Endothelial cell of umbilical vein (primary cell): ENCODE data around the gene ANAPC2. TPM values are rescaled to one million over a fixed set of nuclear protein-coding genes. Genes with fewer than 3 reads are reported as not detected.
A peak's percentile ranks its signal among the peaks of the same experiment; 100 is the strongest.

Experiments used
- BruUV-seq: library from RNA; stranded (reverse); fragments of 400-500 nt; replicated peaks from 2 replicates; lab custom pipeline; 2021; lab: Mats Ljungman, UMichigan
- CTCF ChIA-PET: fragments of 300-600, 350-600 bp; sonication (Branson Sonifier 250); formaldehyde crosslinking; loops from one replicate; lab custom pipeline; 2021; ENCODE audit warnings: antibody characterized with exemption, inconsistent platforms; lab: Charles Lee
- POLR2A ChIA-PET: fragments of 300-600, 350-600 bp; sonication (Branson Sonifier 250); formaldehyde crosslinking; loops from one replicate; lab custom pipeline; 2021; ENCODE audit warnings: antibody characterized with exemption, inconsistent platforms; lab: Charles Lee
- DNase-seq: peaks from one replicate; pipeline ENCODE4 v3.0.0-alpha.2; 2011; ENCODE audit warnings: low read depth, low spot score
- FAIRE-seq: peaks from 2 replicates; lab custom pipeline; 2011; peaks lifted over from hg19 to GRCh38; lab: Jason Lieb, UNC
- H2AFZ ChIP-seq: 2 replicates; pipeline ENCODE4 v1.6.0; 2012; ENCODE audit warnings: low read depth, low read length, control low read depth, inconsistent platforms
- H3K27ac ChIP-seq: 2 replicates; pipeline ENCODE4 v1.5.1; 2011; ENCODE audit warnings: low read depth, mild to moderate bottlenecking, control low read depth, low read length, moderate library complexity; ENCODE audit not compliant: insufficient read depth
- H3K27me3 ChIP-seq, 2 experiments: 2 replicates each; pipeline versions ENCODE4 v1.6.0 to v1.6.1; 2011; ENCODE audit warnings: low read length in 2 of 2, mixed read lengths in 1 of 2; ENCODE audit not compliant: control insufficient read depth in 2 of 2, insufficient read depth in 2 of 2
- H3K36me3 ChIP-seq, 2 experiments: 2 replicates in 1 of 2; 3 replicates in 1 of 2; pipeline ENCODE4 v1.5.1; 2011; ENCODE audit warnings: low read length in 2 of 2, mild to moderate bottlenecking in 1 of 2, moderate library complexity in 1 of 2; ENCODE audit not compliant: control insufficient read depth in 2 of 2, insufficient read depth in 2 of 2; ENCODE audit errors: extremely low read depth in 1 of 2
- H3K4me1 ChIP-seq: 3 replicates; pipeline ENCODE4 v1.5.1; 2011; ENCODE audit warnings: mild to moderate bottlenecking, low read length; ENCODE audit not compliant: control insufficient read depth, insufficient read depth; ENCODE audit errors: extremely low read depth
- H3K4me2 ChIP-seq: 2 replicates; pipeline ENCODE4 v1.6.1; 2011; ENCODE audit warnings: low read length, control low read depth, mixed read lengths; ENCODE audit not compliant: insufficient read depth
- H3K4me3 ChIP-seq, 3 experiments: fragments of 200-600 bp in 1 of 3; sonication (generic), shearing (Covaris generic) in 1 of 3; replicated peaks in 1 of 3; 2 replicates each; pipeline ENCODE4 v1.5.1; 2011 to 2016; ENCODE audit warnings: control low read depth in 3 of 3, low read length in 3 of 3, mild to moderate bottlenecking in 2 of 3, inconsistent platforms in 1 of 3, low read depth in 1 of 3, moderate library complexity in 1 of 3; ENCODE audit not compliant: insufficient read depth in 1 of 3
- H3K79me2 ChIP-seq: 2 replicates; pipeline ENCODE4 v1.6.0; 2012; ENCODE audit warnings: low read length, inconsistent platforms; ENCODE audit not compliant: control insufficient read depth, insufficient read depth
- H3K9ac ChIP-seq: replicated peaks from 2 replicates; pipeline ENCODE3; 2011; ENCODE audit warnings: low read length, control low read depth; ENCODE audit not compliant: insufficient read depth; ENCODE audit errors: extremely low read depth
- H3K9me1 ChIP-seq: replicated peaks from 3 replicates; pipeline ENCODE4 v1.6.0; 2011; ENCODE audit warnings: mild to moderate bottlenecking, low read length; ENCODE audit not compliant: control insufficient read depth, insufficient read depth; ENCODE audit errors: extremely low read depth
- H3K9me3 ChIP-seq: replicated peaks from 2 replicates; pipeline ENCODE4 v1.5.1; 2012; ENCODE audit warnings: low read length, inconsistent platforms; ENCODE audit not compliant: control insufficient read depth, insufficient read depth
- H4K20me1 ChIP-seq: replicated peaks from 2 replicates; pipeline ENCODE3; 2011; ENCODE audit warnings: mild to moderate bottlenecking, low read length; ENCODE audit not compliant: control insufficient read depth, insufficient read depth; ENCODE audit errors: extremely low read depth
- CTCF ChIP-seq, 2 donors: IDR thresholded peaks; 1 replicate in 1 of 2; 2 replicates in 1 of 2; pipeline ENCODE4 v1.5.1; 2011; ENCODE audit warnings: low read length in 2 of 2, mild to moderate bottlenecking in 2 of 2, moderate library complexity in 2 of 2, control low read depth in 1 of 2, inconsistent platforms in 1 of 2, low read depth in 1 of 2; ENCODE audit not compliant: insufficient read depth in 1 of 2; ENCODE audit errors: extremely low read depth in 1 of 2
- EZH2 ChIP-seq: IDR thresholded peaks from 2 replicates; pipeline ENCODE4 v1.6.1; 2012; ENCODE audit warnings: borderline replicate concordance, low read depth, mild to moderate bottlenecking, moderate library complexity, low read length, inconsistent platforms; ENCODE audit not compliant: severe bottlenecking
- FOS ChIP-seq: IDR thresholded peaks from 2 replicates; pipeline ENCODE4 v1.6.1; 2011; ENCODE audit warnings: mild to moderate bottlenecking, low read length, moderate library complexity, borderline replicate concordance; ENCODE audit not compliant: insufficient read depth
- GATA2 ChIP-seq: IDR thresholded peaks from 2 replicates; pipeline ENCODE4 v1.7.0; 2011; ENCODE audit warnings: low read depth, mild to moderate bottlenecking, moderate library complexity, mixed read lengths, low read length; ENCODE audit not compliant: insufficient read length, insufficient read depth
- MYC ChIP-seq: IDR thresholded peaks from one replicate; pipeline ENCODE4 v1.6.1; 2011; ENCODE audit warnings: mild to moderate bottlenecking, low read depth, low read length
- POLR2A ChIP-seq: IDR thresholded peaks from 2 replicates; pipeline ENCODE4 v1.6.1; 2012; ENCODE audit warnings: low read depth, mild to moderate bottlenecking, control low read depth, low read length
- POLR2AphosphoS5 ChIP-seq: IDR thresholded peaks from 2 replicates; pipeline ENCODE4 v1.6.1; 2012; ENCODE audit warnings: low read depth, mild to moderate bottlenecking, control low read depth, low read length, moderate library complexity; ENCODE audit not compliant: insufficient read depth
- dilution Hi-C: fragments of 300-500 bp; cut with MboI; formaldehyde crosslinking; loops from one replicate; pipeline ENCODE4 v1.15.0; 2019; ENCODE audit warnings: low sequenced_read_pairs; ENCODE audit not compliant: extremely low pct_ligation_motif_present
- intact Hi-C: fragments of 100-400 bp; cut with micrococcal nuclease; formaldehyde crosslinking; loops from one replicate; pipeline ENCODE4 v1.10.0; 2022
- polyA plus RNA-seq, 4 experiments: library from polyadenylated mRNA; depleted of rRNA in 3 of 4; stranded (reverse) in 3 of 4; unstranded in 1 of 4; fragments of >200 nt; gene quantifications; 2 replicates each; pipeline versions ENCODE4 v1.2.1 to v1.2.3, GENCODE V29; 2011 to 2012; ENCODE audit warnings: missing spikeins in 1 of 4
- total RNA-seq: library from RNA; stranded (reverse); gene quantifications from 2 replicates; pipeline ENCODE4 v1.2.3, GENCODE V29; 2021

The ANAPC2 gene
- total and polyA plus RNA-seq, 2 donors (not counting 3 experiments of a cell fraction or from before 2014, with no cell fraction given): 44.8 to 69.2 TPM

- Histone ChIP-seq H3K4me2 (no peak within 1 kb of the TSS), H3K4me3 (no peak within 1 kb of the TSS), H3K9me3 (no peaks in the 10 kb centered on the region), H3K36me3 (no peaks in the 10 kb centered on the region), H2AFZ (no peak within 1 kb of the TSS), H3K27ac (no peak within 1 kb of the TSS), H3K9ac (no peak within 1 kb of the TSS), H3K27me3 (peaks cover 35 to 36% of the 10 kb centered on the region in 2 experiments), H3K79me2 (no peaks in the 10 kb centered on the region), H4K20me1 (no peaks in the 10 kb centered on the region), H3K4me1 (no peaks in the 10 kb centered on the region), H3K9me1 (no peaks in the 10 kb centered on the region)
- dilution Hi-C loops: no loop called here
- DNase-seq (no peak), FAIRE-seq (no peak)
- ChIA-PET POLR2A (no interaction called here), CTCF (interaction anchor here (0.8 to 1.2 kb wide), 2 partner anchors 9 to 50 kb away, joined by 3 read pairs; no protein-coding TSS in a partner anchor)
- BruUV-seq: no TSS peak
- no peak for TF ChIP-seq FOS
- TF ChIP-seq EZH2: peak; percentile 56
- intact Hi-C loops: no loop called here
Measured at GRCh38 chr9:137138722-137139467, 49.5 kb downstream of the ANAPC2 start, which contains the start of gene GRIN1. TSS of gene GRIN1 (plus strand) at chr9:137139154. CDS start at chr9:137139487, 333 bp downstream.

- no TSS peak for BruUV-seq
- H3K79me2 ChIP-seq: no peaks in the 10 kb centered on the region
- TF ChIP-seq POLR2A (no peak), MYC (no peak), EZH2 (no peak), CTCF (IDR thresholded peaks at IDR 0.05; ENCODE audit: extremely low read depth in 1 of 2, insufficient read depth in 1 of 2, low read depth in 1 of 2, low read length in 2 of 2) (no peak), FOS (no peak), GATA2 (no peak), POLR2AphosphoS5 (no peak)
- no peak overlapping the region for H2AFZ ChIP-seq
- intact Hi-C loops: no loop called here
- ChIA-PET CTCF (interaction anchor here (1.2 kb wide), 1 partner anchor 51 kb away, joined by 3 read pairs; no protein-coding TSS in a partner anchor), POLR2A (no interaction called here)
- H3K4me1 ChIP-seq: no peaks in the 10 kb centered on the region
- DNase-seq (no peak), FAIRE-seq (no peak)
- no peaks in the 10 kb centered on the region for H4K20me1 ChIP-seq
- H3K9ac ChIP-seq: no peak overlapping the region
- dilution Hi-C loops: no loop called here
- H3K36me3 ChIP-seq: no peaks in the 10 kb centered on the region
- no peaks in the 10 kb centered on the region for H3K9me1 ChIP-seq
- no peak overlapping the region for H3K4me3 ChIP-seq
- H3K4me2 ChIP-seq: no peak overlapping the region
- peaks cover 35 to 36% of the 10 kb centered on the region in 2 experiments for H3K27me3 ChIP-seq
- no peak overlapping the region for H3K27ac ChIP-seq
- H3K9me3 ChIP-seq: no peaks in the 10 kb centered on the region
Measured at GRCh38 chr9:137138058-137138721, 50.2 kb downstream of the ANAPC2 start.
